DND-41 (cell line): ENCODE results near the gene ETV5.

Source experiments
- EZH2 ChIP-seq: IDR thresholded peaks from 3 replicates; pipeline ENCODE4 v1.6.1; 2012; ENCODE audit warnings: borderline replicate concordance, low read depth, mild to moderate bottlenecking, moderate library complexity, low read length, inconsistent platforms; ENCODE audit not compliant: severe bottlenecking
- TF ChIP-seq, protein P1 (sequence below): IDR thresholded peaks from 2 replicates; pipeline ENCODE4 v1.5.1; 2012; ENCODE audit warnings: borderline replicate concordance, low read length, moderate library complexity, mild to moderate bottlenecking; ENCODE audit not compliant: poor library complexity, severe bottlenecking; ENCODE audit errors: extremely low read depth

- TF ChIP-seq EZH2, result no peak
- TF ChIP-seq, protein P1, sequence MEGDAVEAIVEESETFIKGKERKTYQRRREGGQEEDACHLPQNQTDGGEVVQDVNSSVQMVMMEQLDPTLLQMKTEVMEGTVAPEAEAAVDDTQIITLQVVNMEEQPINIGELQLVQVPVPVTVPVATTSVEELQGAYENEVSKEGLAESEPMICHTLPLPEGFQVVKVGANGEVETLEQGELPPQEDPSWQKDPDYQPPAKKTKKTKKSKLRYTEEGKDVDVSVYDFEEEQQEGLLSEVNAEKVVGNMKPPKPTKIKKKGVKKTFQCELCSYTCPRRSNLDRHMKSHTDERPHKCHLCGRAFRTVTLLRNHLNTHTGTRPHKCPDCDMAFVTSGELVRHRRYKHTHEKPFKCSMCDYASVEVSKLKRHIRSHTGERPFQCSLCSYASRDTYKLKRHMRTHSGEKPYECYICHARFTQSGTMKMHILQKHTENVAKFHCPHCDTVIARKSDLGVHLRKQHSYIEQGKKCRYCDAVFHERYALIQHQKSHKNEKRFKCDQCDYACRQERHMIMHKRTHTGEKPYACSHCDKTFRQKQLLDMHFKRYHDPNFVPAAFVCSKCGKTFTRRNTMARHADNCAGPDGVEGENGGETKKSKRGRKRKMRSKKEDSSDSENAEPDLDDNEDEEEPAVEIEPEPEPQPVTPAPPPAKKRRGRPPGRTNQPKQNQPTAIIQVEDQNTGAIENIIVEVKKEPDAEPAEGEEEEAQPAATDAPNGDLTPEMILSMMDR, result no peak
Observed at GRCh38 chr3:186082150-186082549, 26.7 kb downstream of the ETV5 start.
